ENCODE measurements around the gene KIAA0753. TPM values are rescaled to one million over a fixed set of nuclear protein-coding genes. Genes with fewer than 3 reads are reported as not detected.

Gene KIAA0753
- polyA plus RNA-seq, 3 donors from 2014 or later: 0.19 to 2.0 (median 1.1) TPM

DNA sequence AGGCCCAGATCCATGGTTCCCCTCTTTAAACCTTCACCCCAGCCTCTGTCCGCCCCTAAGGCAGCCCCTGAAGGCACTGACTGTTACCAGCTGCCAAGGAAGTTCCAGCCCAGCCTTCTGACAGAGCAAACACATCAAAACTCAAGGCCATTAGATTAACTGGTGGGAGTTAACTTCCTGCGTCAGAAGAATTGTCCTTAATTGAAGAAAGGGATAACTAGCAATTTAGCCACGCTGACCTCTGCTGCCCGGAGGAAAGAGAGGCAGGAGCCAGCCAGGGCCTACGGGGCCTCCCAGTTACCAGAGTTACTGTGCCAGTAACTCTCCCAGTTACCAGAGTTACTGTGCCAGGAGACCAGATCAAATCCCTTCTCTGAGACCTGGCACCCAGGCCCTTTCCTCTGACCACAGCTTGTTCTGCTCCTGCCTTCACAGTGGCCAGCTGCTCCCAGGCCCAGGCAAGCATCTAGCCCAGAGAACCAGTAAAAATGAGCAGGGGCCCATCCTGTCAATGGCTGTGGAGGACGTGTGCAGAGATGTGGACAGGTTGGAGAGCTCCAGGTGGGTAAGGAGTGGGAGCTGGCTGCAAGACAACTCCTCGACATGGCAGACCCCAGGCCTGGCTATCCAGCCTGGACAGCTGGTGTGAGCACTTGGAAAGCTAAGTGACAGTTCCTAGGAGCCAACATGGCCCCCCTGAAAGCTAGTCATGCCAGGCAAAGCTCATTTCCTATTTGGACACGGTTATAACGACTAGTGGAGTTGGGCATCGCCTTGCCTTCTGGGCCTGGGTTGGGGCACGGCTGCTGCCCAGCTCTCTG lies 81.4 kb downstream of the KIAA0753 start:
- peaks cover 7 to 15% (median 12%) of the 10 kb centered on the region in 3 donors for H3K27me3 Mint-ChIP-seq (ENCODE audit: low read depth in 3 of 3)
- peaks cover 7 to 8% of the 10 kb centered on the region in 2 donors for H3K4me1 Mint-ChIP-seq
- no peaks in the 10 kb centered on the region for H3K36me3 Mint-ChIP-seq
- H3K4me3 Mint-ChIP-seq: no peak overlapping the region
- no peaks in the 10 kb centered on the region for H3K9me3 Mint-ChIP-seq
- no peak overlapping the region for H3K27ac Mint-ChIP-seq
- DNase-seq: no peak

DNA sequence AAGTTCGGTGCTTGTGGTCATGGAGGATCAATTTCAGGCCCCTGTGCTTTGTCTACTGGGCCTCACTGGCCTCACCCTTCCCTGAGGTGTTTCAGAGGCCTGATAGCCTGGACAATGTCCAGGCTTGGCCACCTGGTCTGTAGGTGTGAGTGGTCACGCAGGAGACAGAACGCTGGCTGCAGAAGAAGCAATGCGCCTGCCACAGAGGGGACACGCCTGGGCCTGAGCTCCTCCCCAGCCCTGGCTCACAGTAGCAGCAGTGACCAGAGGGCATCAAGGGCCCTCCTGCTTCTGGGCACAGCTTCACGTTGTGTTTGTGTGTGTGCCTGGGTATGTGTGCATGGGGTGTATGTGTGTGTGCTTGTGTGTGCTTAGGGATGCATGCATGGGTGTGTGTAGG lies 82.2 kb downstream of the KIAA0753 start:
- Mint-ChIP-seq H3K27ac (no peak overlapping the region), H3K9me3 (no peaks in the 10 kb centered on the region), H3K36me3 (no peaks in the 10 kb centered on the region), H3K4me3 (no peak overlapping the region), H3K4me1 (peaks cover 7 to 8% of the 10 kb centered on the region in 2 donors), H3K27me3 (ENCODE audit: low read depth in 3 of 3) (peaks cover 12 to 15% (median 12%) of the 10 kb centered on the region in 3 donors)
- DNase-seq: no peak

DNA sequence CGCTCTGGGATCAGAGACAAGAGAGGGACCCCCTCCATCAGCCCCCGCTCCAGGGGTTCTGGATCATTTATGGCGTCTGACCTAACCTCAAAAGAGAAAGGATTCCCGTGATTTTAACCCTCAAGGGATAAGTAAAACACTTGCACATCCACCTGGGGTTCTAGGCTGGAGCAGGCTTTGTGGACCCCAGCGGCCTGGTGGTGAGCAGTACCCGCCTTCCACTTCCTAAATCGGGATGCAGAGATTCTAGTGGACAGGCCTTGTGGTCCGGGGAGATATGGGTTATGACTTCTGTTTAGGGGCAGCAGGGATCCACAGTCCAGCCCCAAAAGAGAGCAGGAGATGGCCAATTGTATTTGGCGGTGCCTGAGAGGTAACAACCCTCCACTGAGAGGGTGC lies 83.5 kb downstream of the KIAA0753 start:
- Mint-ChIP-seq H3K36me3 (no peaks in the 10 kb centered on the region), H3K4me3 (peak overlapping the region in 4 of 5 donors; percentile 1 to 30 (median 24)), H3K4me1 (peaks cover 7 to 8% of the 10 kb centered on the region in 2 donors), H3K27ac (no peak overlapping the region), H3K27me3 (ENCODE audit: low read depth in 3 of 3) (peaks cover 12% of the 10 kb centered on the region in 3 donors), H3K9me3 (no peaks in the 10 kb centered on the region)
- DNase-seq: no peak

DNA sequence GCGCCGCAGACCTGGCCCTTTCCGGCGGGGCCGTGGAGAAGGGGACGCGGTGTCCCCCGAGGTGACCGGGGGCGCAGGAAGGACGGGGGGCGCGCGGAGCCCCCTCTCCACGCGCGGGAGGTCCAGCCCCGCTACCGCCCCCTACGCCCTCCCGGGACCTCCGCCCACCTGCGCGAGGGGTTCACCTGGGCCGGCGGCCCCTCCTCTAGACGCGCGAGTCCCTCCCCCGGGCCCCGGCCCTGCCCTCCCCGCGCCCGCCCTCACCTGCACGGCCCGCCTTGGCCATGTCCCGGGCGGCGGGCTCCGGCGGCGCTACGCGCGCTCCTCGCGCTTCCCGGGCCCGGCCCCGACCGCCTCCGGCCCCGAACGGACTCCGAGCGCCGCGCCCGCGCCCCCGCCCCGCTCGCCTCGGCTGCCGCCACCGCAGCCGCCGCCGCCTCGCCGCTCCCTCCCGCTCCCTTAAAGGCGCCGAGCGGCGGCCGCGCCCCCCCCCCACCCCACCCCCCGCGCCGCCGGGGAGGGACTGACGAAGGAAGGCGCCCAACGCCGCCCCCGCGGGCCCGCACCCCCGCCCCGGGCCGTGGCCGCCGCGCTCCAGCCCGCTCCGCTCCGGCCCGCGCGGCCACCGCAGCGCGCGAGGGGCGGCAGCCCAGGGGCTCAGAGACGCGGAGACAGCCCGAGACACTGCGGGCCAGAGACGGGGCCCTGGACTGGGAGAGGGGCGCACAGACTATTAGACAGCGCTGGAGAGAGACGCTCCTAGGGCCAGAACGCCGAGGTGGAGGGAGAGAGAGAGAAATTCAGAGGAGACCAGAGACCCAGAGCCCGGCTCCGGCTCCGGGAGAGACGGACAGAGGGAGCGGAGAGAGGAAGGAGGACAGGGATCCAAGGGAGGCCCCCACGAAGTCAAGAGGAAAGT lies 84.1 kb downstream of the KIAA0753 start, which contains the start of gene PITPNM3:
TSS of gene PITPNM3 (minus strand) at position 435 of the 919 bp plus-strand sequence. CDS start at position 286, 149 bp downstream.
- Mint-ChIP-seq H3K9me3 (no peaks in the 10 kb centered on the region), H3K36me3 (no peaks in the 10 kb centered on the region), H3K27ac (no peak within 1 kb of the TSS), H3K4me3 (peak within 1 kb of the TSS in 4 of 5 donors; percentile 1 to 53 (median 38)), H3K4me1 (peaks cover 7 to 8% of the 10 kb centered on the region in 2 donors), H3K27me3 (ENCODE audit: low read depth in 3 of 3) (peaks cover 12% of the 10 kb centered on the region in 3 donors)
- no peak for DNase-seq

DNA sequence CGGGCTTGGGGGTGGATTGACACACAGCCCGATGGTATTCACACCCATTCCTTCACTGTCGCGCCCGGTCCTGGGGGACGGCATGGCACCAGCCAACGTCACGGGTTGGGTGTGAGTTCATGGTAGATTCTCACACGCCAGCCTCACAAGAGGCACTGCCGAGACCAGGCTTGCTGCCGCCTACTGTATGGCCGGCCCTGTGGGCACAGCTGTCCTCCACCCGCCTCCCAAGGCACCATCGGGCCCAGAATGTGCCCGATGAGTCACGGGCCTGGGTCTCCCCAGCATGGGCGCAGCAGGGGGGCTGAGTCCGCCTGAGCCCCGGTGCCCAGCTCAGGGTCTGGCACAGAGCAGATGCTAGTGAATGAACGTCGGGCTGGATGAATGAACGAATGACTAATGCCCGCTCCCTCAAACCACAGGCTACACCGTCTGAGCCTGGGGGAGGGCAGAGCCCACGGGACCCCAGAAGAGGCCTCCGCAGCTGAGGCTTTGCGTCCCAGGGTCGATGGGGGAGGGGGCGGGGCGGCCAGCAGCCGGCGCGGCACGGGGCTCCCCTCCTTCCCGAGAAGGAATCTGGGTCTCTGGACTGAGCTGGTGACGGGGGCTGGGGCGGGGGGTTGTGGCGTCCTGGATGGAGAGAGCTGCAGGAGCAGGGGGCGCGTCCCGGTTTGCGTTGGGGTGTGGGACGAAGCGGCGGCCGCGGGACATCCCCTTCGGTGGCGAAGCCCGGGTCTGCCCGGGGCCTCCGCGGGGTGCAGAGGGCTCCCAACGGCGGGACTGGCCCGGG lies 85.0 kb downstream of the KIAA0753 start:
- Mint-ChIP-seq H3K27me3 (ENCODE audit: low read depth in 3 of 3) (peaks cover 12 to 15% (median 12%) of the 10 kb centered on the region in 3 donors), H3K4me3 (peak overlapping the region in 2 of 5 donors; percentile 48 to 53), H3K27ac (no peak overlapping the region), H3K4me1 (peaks cover 7 to 8% of the 10 kb centered on the region in 2 donors), H3K9me3 (no peaks in the 10 kb centered on the region), H3K36me3 (no peaks in the 10 kb centered on the region)
- no peak for DNase-seq

DNA sequence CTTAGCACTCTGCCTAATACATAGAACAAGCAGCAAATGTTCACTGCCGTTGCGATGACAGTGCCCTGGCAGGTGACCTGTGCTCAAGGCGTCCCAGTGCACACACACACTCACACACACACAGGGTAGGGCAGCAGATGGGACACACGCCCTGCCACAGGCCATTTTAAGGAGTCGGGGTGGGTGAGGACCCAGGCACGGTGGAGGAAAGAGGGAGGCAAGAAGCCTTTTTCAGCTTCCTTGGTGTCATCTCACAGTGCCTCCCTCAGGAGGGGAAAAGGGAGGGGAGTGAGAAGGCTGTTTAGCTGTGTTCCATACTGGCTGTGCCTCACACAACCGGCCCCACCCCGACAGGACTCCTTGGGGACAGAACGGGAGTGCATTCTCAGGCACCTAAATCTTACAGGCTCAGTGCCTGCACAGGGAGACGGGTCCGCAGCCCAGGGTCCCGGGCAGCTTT lies 85.6 kb downstream of the KIAA0753 start:
- Mint-ChIP-seq H3K9me3 (no peaks in the 10 kb centered on the region), H3K27me3 (ENCODE audit: low read depth in 3 of 3) (peaks cover 10 to 14% (median 12%) of the 10 kb centered on the region in 3 donors), H3K27ac (no peak overlapping the region), H3K4me3 (peak overlapping the region; percentile 25 to 51 (median 41)), H3K4me1 (peaks cover 7 to 8% of the 10 kb centered on the region in 2 donors), H3K36me3 (no peaks in the 10 kb centered on the region)
- DNase-seq: no peak

DNA sequence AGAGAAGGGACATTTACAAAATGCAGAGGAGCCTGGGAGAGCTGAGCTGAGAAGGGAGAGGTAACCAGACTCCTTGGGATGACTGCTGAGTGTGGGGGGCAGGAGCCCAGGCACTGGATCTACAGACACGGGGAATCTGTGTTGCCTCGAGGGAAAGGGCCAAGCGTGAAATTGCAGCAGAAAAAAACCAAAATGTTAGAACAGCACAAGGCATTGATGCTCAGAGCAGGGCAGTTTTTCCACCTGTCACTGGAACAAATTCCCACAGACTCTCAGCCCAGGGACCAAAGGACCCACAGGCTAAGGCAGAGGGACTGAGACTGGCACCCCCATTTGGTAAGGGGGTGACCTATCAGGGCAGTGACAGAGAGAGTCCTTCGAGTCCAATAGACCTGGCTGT lies 86.2 kb downstream of the KIAA0753 start:
- Mint-ChIP-seq H3K27ac (no peak overlapping the region), H3K4me3 (peak overlapping the region in 4 of 5 donors; percentile 38 to 51 (median 42)), H3K36me3 (no peaks in the 10 kb centered on the region), H3K27me3 (ENCODE audit: low read depth in 3 of 3) (peaks cover 10 to 13% (median 12%) of the 10 kb centered on the region in 3 donors), H3K4me1 (peaks cover 7 to 8% of the 10 kb centered on the region in 2 donors), H3K9me3 (no peaks in the 10 kb centered on the region)
- no peak for DNase-seq

DNA sequence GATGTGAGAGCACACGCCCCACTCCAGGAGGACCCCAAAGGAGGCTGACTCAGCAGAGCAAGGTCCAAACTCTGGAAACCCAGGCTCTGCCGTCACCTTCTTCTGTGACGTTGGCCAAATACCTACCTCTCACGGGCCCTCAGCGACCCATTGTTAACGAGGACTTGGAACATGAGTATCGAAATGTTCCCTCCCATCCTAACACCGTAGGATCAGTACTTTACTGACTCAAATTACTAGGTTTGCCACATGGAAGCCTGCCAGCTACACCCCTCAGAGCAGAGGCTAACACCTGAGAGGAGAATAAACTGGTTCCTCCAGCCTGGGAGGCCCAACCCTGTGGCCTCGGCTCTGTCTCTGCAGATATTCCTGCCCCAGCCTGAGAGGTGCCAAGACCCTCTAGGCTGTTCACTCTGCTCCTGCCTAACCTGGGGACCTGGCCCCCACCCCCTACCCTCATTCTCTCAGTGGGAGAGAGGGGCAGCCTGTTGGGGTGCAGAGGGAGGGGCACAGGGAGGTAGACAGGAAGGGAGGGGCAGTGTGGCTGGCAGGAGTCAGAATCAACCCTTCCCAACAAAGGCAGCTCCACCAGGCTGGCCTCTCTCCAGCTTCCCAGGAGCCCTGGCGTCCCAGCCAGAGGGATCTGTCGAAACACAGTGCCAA lies 88.5 kb downstream of the KIAA0753 start:
- Mint-ChIP-seq H3K36me3 (no peaks in the 10 kb centered on the region), H3K27ac (no peak overlapping the region), H3K27me3 (ENCODE audit: low read depth in 3 of 3) (peaks cover 5 to 15% (median 11%) of the 10 kb centered on the region in 3 donors), H3K4me3 (no peak overlapping the region), H3K4me1 (peaks cover 7 to 8% of the 10 kb centered on the region in 2 donors), H3K9me3 (no peaks in the 10 kb centered on the region)
- no peak for DNase-seq

DNA sequence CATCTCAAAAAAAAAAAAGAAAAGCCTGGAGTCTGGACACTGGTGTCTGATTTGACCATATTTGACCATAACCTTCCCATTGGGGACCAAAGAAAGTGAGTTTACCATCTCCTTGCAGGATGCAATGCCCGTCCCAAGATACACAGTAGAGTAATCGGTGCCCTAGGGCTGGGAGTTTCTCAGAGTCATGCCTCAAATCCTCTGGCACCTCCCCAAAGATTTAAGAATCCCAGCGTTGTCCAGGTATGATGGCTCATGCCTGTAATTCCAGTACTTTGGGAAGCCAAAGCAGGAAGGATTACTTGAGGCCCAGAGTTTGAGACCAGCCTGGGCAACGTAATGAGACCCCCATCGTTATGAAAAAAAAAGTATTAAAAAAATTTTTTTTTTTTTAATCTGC lies 89.2 kb downstream of the KIAA0753 start:
- peaks cover 6 to 7% of the 10 kb centered on the region in 2 donors for H3K4me1 Mint-ChIP-seq
- H3K27me3 Mint-ChIP-seq (ENCODE audit: low read depth in 3 of 3): peaks cover 5 to 12% (median 9%) of the 10 kb centered on the region in 3 donors
- no peaks in the 10 kb centered on the region for H3K36me3 Mint-ChIP-seq
- no peak overlapping the region for H3K4me3 Mint-ChIP-seq
- no peak for DNase-seq
- no peaks in the 10 kb centered on the region for H3K9me3 Mint-ChIP-seq
- H3K27ac Mint-ChIP-seq: no peak overlapping the region

DNA sequence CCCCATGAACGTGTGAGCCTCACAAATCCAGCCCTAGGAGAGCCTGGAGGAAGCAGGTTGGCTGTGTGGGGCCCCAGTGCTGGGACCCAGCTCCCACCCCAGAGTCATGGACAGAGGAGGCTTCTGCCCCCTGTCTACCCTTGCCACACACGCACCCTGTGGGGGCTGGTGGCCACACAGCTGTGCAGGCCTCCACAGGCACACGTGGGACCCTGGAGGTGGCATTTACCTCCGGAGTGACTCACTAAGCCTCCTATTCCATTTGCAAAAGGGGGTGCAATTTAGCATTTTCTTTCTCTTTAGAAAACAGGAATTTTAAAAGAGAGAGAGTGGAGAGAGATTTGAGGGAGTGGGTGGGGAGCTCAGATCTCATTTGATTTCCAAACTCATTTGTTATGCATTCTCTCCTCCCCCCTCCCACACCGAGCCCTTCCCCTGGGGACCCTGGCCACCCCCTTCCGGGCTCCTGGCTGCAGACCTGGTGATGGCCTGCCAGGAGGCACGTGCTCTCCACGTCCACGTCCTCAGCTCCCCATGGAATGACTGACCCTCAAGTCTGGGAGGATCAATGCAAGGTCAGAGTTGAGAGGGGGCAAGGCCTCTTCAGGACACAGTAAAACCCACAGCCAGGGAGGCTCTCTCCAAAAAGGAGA lies 91.0 kb downstream of the KIAA0753 start:
- Mint-ChIP-seq H3K4me1 (peaks cover under 1 to 2% of the 10 kb centered on the region in 2 donors), H3K9me3 (no peaks in the 10 kb centered on the region), H3K27me3 (ENCODE audit: low read depth in 3 of 3) (peaks cover 0 to 11% (median 9%) of the 10 kb centered on the region in 3 donors), H3K27ac (no peak overlapping the region), H3K4me3 (no peak overlapping the region), H3K36me3 (no peaks in the 10 kb centered on the region)
- no peak for DNase-seq

DNA sequence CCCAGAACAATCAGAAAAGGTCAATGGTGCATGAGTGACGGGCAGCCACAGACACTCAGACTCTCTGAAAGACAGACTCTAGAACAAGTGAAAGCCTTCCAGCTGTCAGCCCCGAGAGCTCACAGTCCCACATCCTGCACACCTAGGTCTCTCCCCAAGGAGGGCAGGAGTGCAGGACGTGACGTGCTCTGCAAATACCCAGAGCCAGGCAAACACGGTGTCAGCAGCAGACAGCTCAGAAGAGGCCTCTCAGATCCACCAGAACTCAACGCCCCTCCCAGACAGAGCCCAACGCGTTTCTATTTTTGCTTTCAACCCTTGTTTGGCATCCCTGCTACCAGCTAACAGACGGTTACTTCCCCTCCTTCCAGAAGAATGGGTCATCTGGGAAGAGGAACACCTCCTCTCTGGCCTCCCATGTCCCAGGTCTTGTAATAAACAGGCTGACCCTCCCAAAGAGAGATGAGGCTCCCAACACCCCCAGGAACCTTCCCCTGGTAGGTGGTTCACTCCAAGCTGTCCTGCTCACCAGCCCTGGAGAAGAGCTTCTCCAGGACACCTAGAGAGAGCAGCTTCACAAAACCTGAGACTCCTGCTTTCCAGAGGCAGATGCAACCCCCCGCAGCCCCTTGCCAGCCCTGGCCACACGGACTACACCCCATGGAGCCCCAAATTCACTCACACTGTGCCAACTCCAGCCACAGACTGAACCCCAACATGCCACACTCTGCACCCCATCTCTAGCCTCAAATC lies 91.8 kb downstream of the KIAA0753 start:
- peaks cover 0 to 9% (median 9%) of the 10 kb centered on the region in 3 donors for H3K27me3 Mint-ChIP-seq (ENCODE audit: low read depth in 3 of 3)
- H3K27ac Mint-ChIP-seq: no peak overlapping the region
- no peaks in the 10 kb centered on the region for H3K36me3 Mint-ChIP-seq
- no peak overlapping the region for H3K4me3 Mint-ChIP-seq
- H3K9me3 Mint-ChIP-seq: no peaks in the 10 kb centered on the region
- DNase-seq: no peak
- no peaks in the 10 kb centered on the region for H3K4me1 Mint-ChIP-seq

DNA sequence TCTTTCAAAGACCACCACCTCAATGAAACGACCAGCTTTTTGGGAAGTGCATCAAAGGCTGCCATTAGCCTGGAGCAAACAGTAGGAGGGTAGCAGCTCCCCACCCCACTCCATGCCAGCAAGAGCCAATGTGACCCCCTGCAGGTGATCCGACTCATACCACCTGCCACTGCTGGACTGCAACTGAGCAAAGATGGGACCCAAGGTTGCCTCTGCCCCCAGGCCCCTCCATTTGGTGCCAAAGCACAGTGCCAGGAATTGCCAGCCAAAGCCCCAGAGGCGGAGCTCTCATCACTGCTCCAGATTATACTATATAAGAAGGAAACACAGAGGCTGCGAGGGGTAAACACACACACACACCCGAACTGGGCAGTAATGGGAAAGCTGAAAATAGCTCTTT lies 92.5 kb downstream of the KIAA0753 start:
- DNase-seq: no peak
- Mint-ChIP-seq H3K4me3 (no peak overlapping the region), H3K9me3 (no peaks in the 10 kb centered on the region), H3K27ac (no peak overlapping the region), H3K27me3 (ENCODE audit: low read depth in 3 of 3) (peaks cover 0 to 9% (median 5%) of the 10 kb centered on the region in 3 donors), H3K36me3 (no peaks in the 10 kb centered on the region), H3K4me1 (no peaks in the 10 kb centered on the region)

Measured in immature natural killer cell (primary cell).